GM19025 (cell line): Measurements from ENCODE around the gene STUM.

Experiments used
- ATAC-seq: cut with Tn5 transposase; IDR thresholded peaks from one replicate; pipeline ENCODE4 v1.9.1; 2021; ENCODE audit warnings: mild to moderate bottlenecking, low read depth, moderate library complexity; ENCODE audit not compliant: unreplicated experiment

The STUM gene

DNA sequence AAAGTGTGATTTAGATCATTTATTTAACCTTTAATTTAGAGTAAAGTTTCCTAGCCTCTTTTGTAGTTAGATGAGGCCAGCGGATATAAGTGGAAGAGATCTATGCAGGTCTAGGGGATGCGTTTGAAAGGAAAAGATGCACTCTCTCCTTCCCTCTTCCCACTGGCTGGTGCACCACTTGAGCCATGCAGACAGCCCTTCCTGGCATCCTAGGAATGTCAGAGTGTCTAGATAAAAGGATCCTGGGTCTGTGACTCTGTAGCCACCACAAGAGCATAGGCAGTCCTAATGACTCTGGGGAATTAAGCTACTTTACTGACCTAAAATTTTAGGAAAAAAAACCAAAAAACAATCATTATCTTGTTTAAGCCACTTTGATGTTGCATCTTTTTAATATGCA lies 16.0 kb upstream of the STUM start:
- no peak for ATAC-seq

DNA sequence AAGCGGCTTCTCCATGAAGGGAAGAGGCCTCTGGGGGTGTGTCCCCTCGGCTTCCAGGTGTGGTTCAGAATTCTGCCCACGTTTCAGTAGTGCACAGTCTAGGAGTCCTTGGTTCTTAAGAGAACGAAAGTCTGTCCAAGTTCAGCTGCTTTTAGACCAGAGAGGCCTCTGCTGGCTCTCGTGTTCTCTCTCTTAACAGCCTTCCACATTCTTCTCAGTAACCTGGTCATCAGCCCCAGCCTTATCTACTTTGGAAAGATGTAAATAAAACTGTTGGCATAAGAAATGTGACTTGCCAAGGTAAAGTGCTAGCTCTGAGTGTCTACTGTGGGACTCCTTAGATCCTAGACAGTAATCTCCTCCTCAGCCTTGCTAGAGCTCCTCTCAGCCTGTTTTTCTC lies 15.3 kb upstream of the STUM start:
- ATAC-seq, result no peak

- ATAC-seq, result no peak
These were observed 14.5 kb upstream of the STUM start for GRCh38 chr1:226534098-226534497.

- ATAC-seq, result no peak
These were observed 13.9 kb upstream of the STUM start for GRCh38 chr1:226534645-226535044.

GRCh38 chr1:226535666-226536065 lies 12.9 kb upstream of the STUM start:
- no peak for ATAC-seq

DNA sequence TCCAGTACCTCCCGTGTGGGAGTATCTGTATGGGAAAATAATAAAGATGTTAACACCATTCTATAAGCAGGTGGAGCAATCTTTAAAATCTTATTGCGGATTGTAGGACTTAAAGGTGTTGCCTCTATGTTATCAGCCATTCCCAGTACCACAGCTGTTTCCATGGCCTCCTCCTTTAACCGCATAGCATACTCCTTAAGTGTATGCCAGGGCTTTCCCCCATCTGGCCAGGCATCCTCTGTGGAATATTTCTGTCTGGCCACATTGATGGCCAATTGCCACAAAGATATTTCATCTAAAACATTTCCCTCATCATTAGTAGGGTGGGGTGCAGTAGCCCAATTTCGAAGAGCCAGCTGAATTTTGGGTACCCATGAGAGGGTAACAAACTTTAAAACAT lies 7.3 kb upstream of the STUM start:
- ATAC-seq, result no peak

DNA sequence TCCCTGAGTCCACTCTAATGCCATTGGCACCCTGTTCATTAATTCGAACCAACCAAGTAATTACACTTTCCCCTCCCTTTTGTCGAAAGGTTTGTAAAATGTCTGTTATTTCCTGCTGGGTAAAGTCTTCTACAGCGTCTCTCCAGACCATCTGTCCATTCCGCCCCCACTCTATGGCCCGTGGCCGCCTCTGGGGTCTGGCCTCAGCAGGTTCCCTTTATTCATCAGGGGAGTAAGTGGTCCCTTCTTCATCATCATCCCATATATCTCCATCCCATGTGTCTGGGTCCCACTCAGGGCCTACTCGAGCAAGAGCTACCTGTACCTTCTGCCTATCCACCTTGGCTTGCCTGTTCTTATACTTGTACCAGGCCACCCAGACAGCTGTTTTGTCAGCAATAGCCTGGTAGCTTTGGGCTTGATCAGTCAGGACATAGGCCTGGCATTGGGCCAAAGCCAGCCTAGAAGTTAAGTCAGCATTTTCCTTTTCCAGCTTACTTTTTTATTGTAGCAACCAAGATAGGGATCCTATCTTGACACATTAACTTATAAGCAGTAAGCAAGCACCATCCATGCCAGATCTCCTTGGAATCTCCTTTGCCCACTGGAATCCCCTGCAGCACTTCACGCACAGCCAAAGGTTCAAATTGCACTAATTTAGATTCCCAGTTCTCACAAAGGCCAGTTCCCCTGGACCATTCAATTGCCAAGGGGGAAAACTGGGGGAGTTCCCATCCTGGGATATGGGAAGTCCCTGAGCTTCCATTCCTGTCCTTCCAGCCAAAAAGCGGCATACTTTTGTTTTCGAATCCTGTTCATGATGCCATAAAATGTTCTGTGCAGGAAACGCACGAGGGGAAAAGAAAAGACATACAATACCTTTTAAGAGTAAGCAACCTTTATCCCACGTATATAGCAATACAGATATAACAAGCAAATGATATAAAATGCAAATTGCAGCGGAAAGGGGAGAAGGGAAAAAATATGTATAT lies 6.6 kb upstream of the STUM start:
- ATAC-seq, result no peak

- no peak for ATAC-seq
These were observed 5.9 kb upstream of the STUM start for GRCh38 chr1:226542623-226543103.

DNA sequence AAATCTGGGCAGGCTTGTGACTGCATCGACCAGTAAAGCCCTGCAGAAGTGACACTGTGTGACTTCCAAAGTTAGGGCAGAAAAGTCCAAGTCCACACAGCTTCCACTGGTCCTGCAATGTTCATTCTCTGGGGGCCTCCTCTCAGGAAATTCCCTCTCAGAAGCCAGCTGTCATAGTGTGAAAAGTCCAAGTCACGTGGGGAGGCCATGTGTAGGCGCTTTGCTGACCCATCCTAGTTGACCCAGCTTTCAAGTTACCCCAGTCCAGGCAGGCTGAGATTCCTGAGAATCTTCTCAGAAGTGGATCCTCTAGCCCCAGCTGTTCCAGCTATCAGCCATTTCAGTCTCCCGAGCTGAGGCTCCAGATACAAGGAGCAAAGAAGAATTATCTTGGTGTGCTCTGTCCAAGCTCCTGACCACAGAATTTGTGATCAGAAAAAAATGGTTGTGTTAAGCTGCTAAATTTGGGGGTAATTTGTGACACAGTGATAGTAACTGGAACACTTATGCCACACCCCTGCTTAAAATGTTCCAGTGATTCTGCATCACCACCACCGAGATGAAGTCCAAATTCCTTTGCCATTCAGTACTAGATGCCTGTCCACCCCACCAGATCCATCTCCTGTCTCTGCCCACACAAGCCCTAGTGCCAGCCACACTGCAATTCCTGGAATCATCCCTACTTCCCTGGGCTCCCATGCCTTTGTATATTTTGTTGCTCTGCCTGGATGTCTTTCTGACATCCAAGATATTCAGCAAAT lies 2.5 kb upstream of the STUM start:
- ATAC-seq, result no peak

GRCh38 chr1:226546926-226547325 lies 1.6 kb upstream of the STUM start:
- no peak for ATAC-seq

DNA sequence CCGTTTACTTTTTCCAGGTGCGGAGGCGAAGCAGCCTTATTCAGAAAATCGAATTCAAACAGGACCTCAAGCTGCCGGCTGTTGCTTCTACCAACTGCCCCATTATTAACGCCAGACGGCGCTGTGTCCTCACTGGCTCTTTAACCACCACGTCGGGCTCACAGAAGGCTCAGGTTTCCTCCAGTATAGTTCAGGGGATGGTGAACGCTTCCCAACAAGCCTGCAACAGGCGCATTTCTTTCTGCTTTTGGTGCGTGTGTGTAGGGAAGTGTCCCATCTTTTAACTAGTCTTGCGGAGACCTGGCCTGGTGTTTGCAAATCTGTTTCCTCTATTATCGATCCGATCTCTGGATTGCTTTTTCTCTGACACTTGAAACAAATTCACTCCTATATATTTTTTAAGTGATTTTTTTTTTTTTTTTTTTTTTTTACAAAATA lies 791 bp upstream of the STUM start:
- ATAC-seq, result no peak

- ATAC-seq, result no peak
These were observed 751 bp downstream of the STUM start for GRCh38 chr1:226549094-226549936.

- no peak for ATAC-seq
These were observed 1.5 kb downstream of the STUM start for GRCh38 chr1:226549937-226550671.

DNA sequence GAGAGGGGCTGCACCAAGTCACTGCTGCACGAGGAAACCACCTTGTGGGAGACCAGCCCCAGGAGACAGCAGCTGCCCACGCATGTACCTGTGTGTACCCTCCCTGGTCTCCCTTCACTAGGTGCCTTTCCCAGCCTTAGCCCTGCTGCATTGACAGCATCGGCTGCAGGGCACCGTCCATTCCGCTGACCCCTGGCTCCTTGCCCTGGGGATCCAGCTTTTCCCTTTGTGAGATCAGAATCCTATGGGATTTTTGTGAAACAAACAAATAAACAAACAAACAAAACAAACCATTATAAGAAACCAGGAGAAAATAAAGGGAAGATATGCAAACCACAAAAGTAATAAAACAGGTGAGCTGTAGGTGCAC lies 2.1 kb downstream of the STUM start:
- no peak for ATAC-seq

- no peak for ATAC-seq
These were observed 2.7 kb downstream of the STUM start for GRCh38 chr1:226551299-226551698.

GRCh38 chr1:226552061-226552460 lies 3.5 kb downstream of the STUM start:
- no peak for ATAC-seq

DNA sequence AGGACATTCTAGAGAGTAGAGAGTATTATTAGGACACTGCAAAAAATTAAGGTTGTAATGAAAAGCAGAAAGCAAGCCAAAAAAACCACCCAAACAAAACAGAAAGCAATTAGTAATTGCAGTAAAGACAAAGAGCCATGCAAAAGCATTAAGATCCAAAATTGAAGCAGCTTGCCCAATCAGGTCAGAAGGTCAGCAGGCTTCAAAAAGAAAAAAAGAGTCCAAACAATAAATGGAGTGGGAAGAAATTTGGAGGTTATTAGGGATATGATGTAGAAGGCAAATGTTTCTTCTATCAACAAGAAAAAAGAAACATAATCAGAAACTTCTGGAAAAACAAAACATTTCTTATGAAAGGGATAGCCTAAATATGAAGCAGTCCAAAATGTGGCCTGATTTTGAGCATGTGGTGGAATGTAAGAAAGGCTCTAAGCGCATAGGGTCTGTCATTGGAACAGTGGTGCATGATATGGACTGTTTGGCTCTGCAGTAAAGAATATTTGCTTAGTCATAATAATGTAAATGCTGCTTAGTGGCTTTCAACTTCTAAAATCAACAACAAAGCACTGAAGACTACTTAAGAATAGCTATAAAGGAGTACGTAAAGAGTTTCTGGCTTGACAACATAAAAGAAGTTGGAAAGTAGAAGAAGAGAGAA lies 4.8 kb downstream of the STUM start:
- ATAC-seq, result no peak

DNA sequence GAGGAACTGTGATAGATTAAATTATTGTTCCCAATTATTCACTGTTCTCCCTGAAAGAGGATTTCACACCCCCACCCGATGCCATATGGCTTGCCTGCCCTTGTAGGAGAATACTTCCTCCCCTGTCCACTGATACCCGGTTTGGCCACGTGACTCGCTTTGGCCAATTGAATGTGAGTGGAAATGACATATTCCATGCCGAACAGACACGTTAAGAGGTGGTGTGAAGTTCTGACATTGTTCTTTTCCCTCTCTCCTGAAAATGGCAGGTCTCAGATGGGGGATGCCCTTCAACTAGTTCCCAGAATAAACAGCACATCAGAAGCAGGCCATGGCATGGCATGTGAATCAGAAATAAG lies 5.3 kb downstream of the STUM start:
- no peak for ATAC-seq

DNA sequence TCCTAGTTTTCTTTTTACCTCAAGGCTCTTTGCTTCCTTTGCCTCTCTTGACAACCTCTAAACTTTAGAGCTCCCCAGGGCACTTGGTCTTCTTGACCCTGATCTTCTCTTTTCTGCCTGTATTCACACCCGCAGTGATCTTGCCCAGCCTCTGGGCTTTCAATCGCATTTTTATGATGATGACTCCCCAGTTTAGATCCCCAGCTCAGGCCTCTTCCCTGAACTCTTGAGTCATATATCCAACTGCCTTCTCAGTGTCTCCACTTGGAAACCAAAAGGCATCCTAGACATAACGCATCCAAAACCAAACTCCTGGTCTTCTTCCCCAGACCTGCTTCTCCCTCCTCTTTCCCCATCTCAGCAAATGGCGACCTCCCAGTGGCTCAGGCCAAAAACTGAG lies 6.5 kb downstream of the STUM start:
- ATAC-seq, result no peak

DNA sequence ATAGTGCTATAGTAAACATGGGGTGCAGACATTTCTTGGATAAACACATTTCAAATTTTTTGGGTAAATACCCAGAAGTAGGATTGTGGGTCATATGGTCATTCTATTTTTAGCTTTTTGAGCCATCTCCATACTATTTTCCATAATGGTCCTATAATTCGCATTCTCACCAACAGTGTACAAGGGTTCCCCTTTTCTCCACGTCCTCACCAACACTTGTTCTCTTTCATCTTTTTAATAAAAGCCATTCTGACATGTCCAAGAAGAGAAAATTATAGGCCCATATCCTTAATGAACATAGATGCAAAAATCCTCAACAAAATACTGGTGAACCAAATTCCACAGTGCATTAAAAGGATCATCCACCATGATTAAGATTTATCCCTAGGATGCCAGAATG lies 8.9 kb downstream of the STUM start:
- ATAC-seq, result no peak
